Retinal pigment epithelial cell (primary cell): ENCODE measurements around the gene FAM200C.
A peak's percentile ranks its signal among the peaks of the same experiment; 100 is the strongest.

ENCODE experiments used
- DNase-seq: peaks from one replicate; pipeline ENCODE4 v3.0.0-alpha.2; 2010; ENCODE audit warnings: low read depth
- H3K4me3 ChIP-seq: 2 replicates; pipeline ENCODE4 v1.5.1; 2011; ENCODE audit warnings: mild to moderate bottlenecking, low read length, control low read depth, moderate library complexity
- CTCF ChIP-seq: conservative IDR thresholded peaks from 2 replicates; pipeline ENCODE4 v1.5.1; 2011; ENCODE audit warnings: low read depth, low read length, control low read depth, inconsistent platforms

FAM200C gene

DNA sequence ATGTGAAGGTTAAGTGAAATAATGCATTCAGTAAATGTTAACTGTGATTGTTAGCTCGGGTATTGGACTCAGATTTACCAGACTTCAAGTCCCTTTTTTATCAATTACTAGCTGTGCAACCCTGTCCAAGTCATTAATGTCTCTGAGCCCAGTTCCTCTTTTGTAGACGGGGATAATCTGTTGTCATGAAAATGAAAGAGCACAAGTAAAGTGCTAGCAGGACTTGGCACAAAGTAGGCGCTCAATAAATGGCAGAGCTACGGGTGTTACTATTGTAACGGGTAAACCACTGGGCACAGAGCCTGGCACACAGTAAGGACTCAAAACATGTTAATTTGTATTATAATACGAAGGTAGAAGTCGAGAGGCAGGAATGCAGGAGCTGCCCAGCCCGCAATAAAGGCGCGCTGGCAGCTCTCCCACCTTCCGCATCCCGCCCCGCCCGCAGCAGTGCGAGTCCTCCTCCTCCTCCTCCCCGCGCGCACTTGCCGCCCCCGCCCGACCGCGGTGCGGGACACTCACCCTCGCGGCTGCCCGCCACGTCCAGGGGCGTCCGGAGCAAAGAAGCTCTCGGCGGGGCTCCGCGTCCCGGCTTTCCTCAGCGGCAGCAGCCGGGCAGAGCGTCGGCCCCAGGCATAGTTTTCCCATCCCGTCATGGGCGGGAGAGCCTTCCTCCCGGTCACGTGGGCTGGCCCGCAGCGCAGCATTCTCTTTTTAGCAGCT, 29.7 kb downstream of the FAM200C start, which contains the start of gene C1QTNF2:
Gene C1QTNF2, minus strand, starts transcription at position 637 of the 723 bp plus-strand sequence. CDS start 15,615 bp downstream, outside the sequence.
- TF ChIP-seq CTCF, result no peak
- DNase-seq, result no peak
- peak within 1 kb of the TSS; percentile 42 for H3K4me3 ChIP-seq

DNA sequence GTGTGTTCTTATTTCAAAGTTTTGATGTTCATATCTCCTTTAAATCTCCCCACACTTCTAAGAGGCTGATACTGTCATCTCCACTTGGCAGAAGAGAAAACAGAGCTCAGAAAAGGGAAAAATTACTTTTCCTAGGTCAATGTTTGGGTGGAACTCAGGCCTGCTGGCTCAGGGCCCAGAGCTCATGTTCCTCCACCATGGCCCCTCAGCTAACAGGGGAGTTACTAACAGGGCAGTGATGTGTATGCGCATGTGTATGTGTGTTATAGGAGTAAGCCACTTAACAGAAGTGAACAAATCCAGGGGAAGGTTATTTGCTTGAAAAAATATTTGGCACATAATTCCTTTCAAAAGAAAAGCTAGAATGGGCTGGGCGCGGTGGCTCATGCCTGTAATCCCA, 32.0 kb downstream of the FAM200C start:
- no peak for DNase-seq
- no peak for TF ChIP-seq CTCF
- H3K4me3 ChIP-seq, result no peak overlapping the region

- TF ChIP-seq CTCF, result no peak
- DNase-seq, result no peak
Measured at GRCh38 chr5:160367261-160367660, 32.6 kb downstream of the FAM200C start.

DNA sequence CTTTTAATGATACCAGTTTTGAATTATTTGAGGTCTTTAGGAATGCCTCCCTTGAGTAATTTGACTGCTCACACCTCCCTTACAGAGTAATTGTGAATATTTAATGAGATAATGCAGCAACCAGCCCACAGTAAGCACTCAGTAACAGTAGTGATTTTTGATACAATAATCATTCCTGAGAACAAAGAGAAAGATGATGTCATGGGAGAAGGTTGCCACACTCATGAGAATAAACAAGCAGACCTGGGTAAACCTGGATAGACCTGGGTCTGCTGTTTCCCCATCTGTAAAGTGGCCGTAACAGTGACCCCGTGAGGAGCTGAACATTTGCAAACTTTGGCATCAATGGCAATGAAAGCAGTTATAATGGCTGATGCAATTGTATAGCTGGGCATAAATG, 33.6 kb downstream of the FAM200C start:
- no peak overlapping the region for H3K4me3 ChIP-seq
- TF ChIP-seq CTCF, result no peak
- no peak for DNase-seq

More at GRCh38 chr5:160367261-160367660, 32.6 kb downstream of the FAM200C start:
- no peak overlapping the region for H3K4me3 ChIP-seq

DNA sequence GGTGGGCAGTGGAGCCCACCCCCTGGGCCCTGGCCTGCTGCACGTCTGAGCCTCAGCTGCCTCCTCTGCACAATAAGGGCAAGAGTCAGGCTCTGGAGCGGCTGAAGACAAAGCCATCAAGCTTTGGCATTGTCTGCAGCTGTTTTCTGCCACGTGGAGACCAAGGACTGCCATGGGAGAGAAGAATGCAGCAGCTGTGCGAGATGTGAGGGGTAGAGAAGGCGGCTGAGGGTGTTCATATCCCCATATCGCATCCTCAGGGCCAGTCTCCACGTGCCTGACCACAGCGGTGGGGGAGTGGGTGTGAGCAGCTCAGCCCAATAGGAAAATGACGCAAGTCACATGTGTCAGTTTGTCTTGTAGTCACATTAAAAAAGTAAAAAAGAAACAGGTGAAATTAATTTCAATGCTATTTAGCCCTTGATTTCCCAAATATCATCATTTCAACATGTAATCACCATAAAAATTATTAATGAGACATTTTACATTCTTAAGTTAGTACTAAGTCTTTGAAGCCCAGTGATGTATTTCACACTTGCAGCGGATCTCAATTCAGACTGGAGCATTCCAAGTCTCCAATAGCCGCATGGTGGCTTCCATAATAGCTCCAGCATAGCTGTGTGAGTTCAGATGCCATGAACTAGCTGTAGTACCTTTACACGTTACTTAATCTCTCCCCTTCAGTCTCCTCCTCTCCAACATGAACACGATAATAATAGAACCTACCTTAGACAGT, 36.0 kb downstream of the FAM200C start:
- no peak for TF ChIP-seq CTCF
- H3K4me3 ChIP-seq, result no peak overlapping the region
- no peak for DNase-seq

DNA sequence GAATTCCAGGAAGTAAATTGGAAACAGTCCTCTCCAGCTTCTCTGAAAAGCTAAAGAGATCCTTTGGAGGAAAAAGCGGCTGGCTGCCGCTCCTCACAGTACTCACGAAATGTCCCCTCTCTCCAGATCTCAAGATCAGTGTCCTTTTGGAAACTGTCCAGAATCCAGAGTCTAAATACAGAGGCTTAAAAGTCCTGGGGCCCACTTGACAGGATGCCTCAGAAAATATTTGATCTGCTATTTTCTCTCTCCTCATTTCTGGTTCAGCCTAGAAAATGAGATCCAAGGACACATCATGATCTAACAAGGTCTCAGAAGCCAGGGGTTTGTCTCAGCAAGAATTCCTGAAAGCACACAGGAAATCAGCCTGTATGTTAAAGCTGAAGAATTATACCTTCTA, 36.6 kb downstream of the FAM200C start:
- DNase-seq, result no peak
- H3K4me3 ChIP-seq, result no peak overlapping the region

More for the DNA sequence above, 36.6 kb downstream of the FAM200C start:
- TF ChIP-seq CTCF, result no peak
